ENCODE results near the gene NUP35. TPM values are rescaled to one million over a fixed set of nuclear protein-coding genes. Genes with fewer than 3 reads are reported as not detected.

NUP35 gene
- total and polyA plus RNA-seq, 2 of the 4 experiments (the other 2 are of a cell fraction), result 10.9 to 23.3 TPM

GRCh38 chr2:183185534-183185933, 61.3 kb downstream of the NUP35 start:
- Histone ChIP-seq H3K79me1 (ENCODE audit: low read depth in 1 of 2, low read length in 2 of 2) (peaks cover 6 to 16% of the 10 kb centered on the region in 2 experiments), H3K9me1 (ENCODE audit: insufficient read depth, low read length) (peaks cover 14% of the 10 kb centered on the region), H2BK5ac (ENCODE audit: low read depth, low read length, poor library complexity, severe bottlenecking) (peak overlapping the region; percentile 81), H4K91ac (ENCODE audit: insufficient read depth, low read depth, low read length) (peak overlapping the region; percentile 85), H3K27ac (ENCODE audit: insufficient read depth, low read length) (peak overlapping the region; percentile 85; the same call in 1 of the 2 replicates), H2AFZ (replicated peaks; ENCODE audit: low read length, poor library complexity) (peak overlapping the region; percentile 2), H3K14ac (replicated peaks; ENCODE audit: low read depth, low read length) (peak overlapping the region; percentile 80), H4K20me1 (ENCODE audit: insufficient read depth, low read length) (no peaks in the 10 kb centered on the region), H2BK20ac (ENCODE audit: low read depth, low read length) (peak overlapping the region; percentile 79; the same call in 1 of the 2 replicates), H3K9me3 (ENCODE audit: control insufficient read depth, insufficient read depth, low read length) (no peaks in the 10 kb centered on the region), H3K23ac (ENCODE audit: low read depth, low read length) (peak overlapping the region; percentile 97), H3K18ac (ENCODE audit: low read depth, low read length) (peak overlapping the region; percentile 30), H4K5ac (ENCODE audit: low read depth, low read length) (peak overlapping the region; percentile 86), H3K27me3 (ENCODE audit: control insufficient read depth, insufficient read depth, low read length) (no peaks in the 10 kb centered on the region), H3K36me3 (ENCODE audit: control insufficient read depth, insufficient read depth, low read length) (0 out of 2 replicates have a peak, but pooled peaks cover 3% of the 10 kb centered on the region), H3K4me2 (ENCODE audit: low read depth, low read length) (peak overlapping the region; percentile 63; the same call in 1 of the 2 replicates), H3K4ac (ENCODE audit: low read depth, low read length) (peak overlapping the region; percentile 95), H2AK9ac (replicated peaks; ENCODE audit: low read depth, low read length, poor library complexity) (peak overlapping the region; percentile 1), H3K4me1 (ENCODE audit: control insufficient read depth, insufficient read depth, low read length) (peaks cover 11% of the 10 kb centered on the region), H3K9ac (ENCODE audit: low read depth, low read length) (peak overlapping the region; percentile 8; the same call in 1 of the 2 replicates), H3K4me3 (ENCODE audit: insufficient read depth, low read depth, low read length) (no peak overlapping the region), H2BK15ac (ENCODE audit: low read depth, low read length) (peak overlapping the region; percentile 66; the same call in 2 of the 3 replicates), H2BK120ac (ENCODE audit: low read depth, low read length) (peak overlapping the region; percentile 91), H2AK5ac (ENCODE audit: low read depth, low read length) (peak overlapping the region; percentile 28; the same call in 1 of the 2 replicates), H3K56ac (ENCODE audit: extremely low read depth, insufficient read depth, low read length) (peak overlapping the region; percentile 32; the same call in 1 of the 2 replicates), H4K8ac (ENCODE audit: low read depth in 2 of 2, low read length in 2 of 2) (peak overlapping the region; percentile 69 to 72; a peak in 3 of 4 replicates)
- DNase-seq (peak; percentile 8), ATAC-seq (ENCODE audit: low read depth) (peak; percentile 60)
- TF ChIP-seq NFE2L2 (IDR thresholded peaks at IDR 0.05; ENCODE audit: low read depth, low read length) (no peak), POLR2A (IDR thresholded peaks at IDR 0.05; ENCODE audit: low read depth, low read length) (no peak), MXI1 (IDR thresholded peaks at IDR 0.05; ENCODE audit: borderline replicate concordance, low read depth, low read length) (no peak)
- intact Hi-C loops (cut with micrococcal nuclease), result no loop called here
- POLR2A ChIA-PET (ENCODE audit: unreplicated experiment), result no interaction called here
- CTCF ChIA-PET, result no interaction called here
- no TSS peak for BruUV-seq (replicated peaks)
- in situ Hi-C loops (cut with MboI; ENCODE audit: low sequenced_read_pairs), result no loop called here
- dilution Hi-C loops (cut with HindIII; ENCODE audit: low sequenced_read_pairs, unreplicated experiment), result no loop called here
